GM18502 (cell line): ENCODE results near the gene RDH8.

Experiments used
- ATAC-seq: cut with Tn5 transposase; IDR thresholded peaks from one replicate; pipeline ENCODE4 v1.9.1; 2021; ENCODE audit warnings: mild to moderate bottlenecking; ENCODE audit not compliant: unreplicated experiment, poor library complexity

RDH8 gene

GRCh38 chr19:10027158-10027997 is 14.1 kb downstream of the RDH8 start:
- no peak for ATAC-seq

GRCh38 chr19:10033614-10034013 is 20.3 kb downstream of the RDH8 start:
- no peak for ATAC-seq

- no peak for ATAC-seq
These were observed 23.4 kb downstream of the RDH8 start for GRCh38 chr19:10036601-10037071.

GRCh38 chr19:10037367-10037766 is 24.1 kb downstream of the RDH8 start:
- ATAC-seq: no peak

GRCh38 chr19:10037809-10038208 is 24.5 kb downstream of the RDH8 start:
- ATAC-seq: no peak

- ATAC-seq: no peak
These were observed 30.1 kb downstream of the RDH8 start for GRCh38 chr19:10043286-10043927.

GRCh38 chr19:10044390-10044789 is 31.1 kb downstream of the RDH8 start:
- ATAC-seq: no peak

GRCh38 chr19:10045371-10045770 is 32.1 kb downstream of the RDH8 start:
- ATAC-seq: no peak

GRCh38 chr19:10049626-10050025 is 36.3 kb downstream of the RDH8 start:
- no peak for ATAC-seq

- ATAC-seq: no peak
These were observed 39.5 kb downstream of the RDH8 start for GRCh38 chr19:10052602-10053360.

GRCh38 chr19:10061717-10062310 is 48.5 kb downstream of the RDH8 start:
- ATAC-seq: no peak

- no peak for ATAC-seq
These were observed 54.9 kb downstream of the RDH8 start for GRCh38 chr19:10068205-10068604.

- ATAC-seq: no peak
These were observed 55.8 kb downstream of the RDH8 start for GRCh38 chr19:10069046-10069445.

GRCh38 chr19:10070730-10071446 is 57.6 kb downstream of the RDH8 start:
- ATAC-seq: no peak
